Glutamatergic neuron (in vitro differentiated cells): ENCODE data around the gene HEPACAM. TPM values are rescaled to one million over a fixed set of nuclear protein-coding genes. Genes with fewer than 3 reads are reported as not detected.

Experiments used
- DNase-seq: peaks from one replicate; pipeline ENCODE4 v3.0.0; 2022
- H3K27ac Mint-ChIP-seq: one replicate; pipeline ENCODE4 v1.8.0; 2020; ENCODE audit warnings: mild to moderate bottlenecking, mixed read lengths, inconsistent platforms; ENCODE audit not compliant: unreplicated experiment
- H3K27me3 Mint-ChIP-seq: one replicate; pipeline ENCODE4 v1.8.0; 2020; ENCODE audit warnings: mild to moderate bottlenecking, moderate library complexity, mixed read lengths, inconsistent platforms; ENCODE audit not compliant: unreplicated experiment
- H3K36me3 Mint-ChIP-seq: one replicate; pipeline ENCODE4 v1.8.0; 2020; ENCODE audit warnings: mild to moderate bottlenecking, mixed read lengths, inconsistent platforms; ENCODE audit not compliant: unreplicated experiment
- H3K4me1 Mint-ChIP-seq: one replicate; pipeline ENCODE4 v1.8.0; 2020; ENCODE audit warnings: mild to moderate bottlenecking, low read depth, mixed read lengths, inconsistent platforms; ENCODE audit not compliant: unreplicated experiment
- H3K4me3 Mint-ChIP-seq: one replicate; pipeline ENCODE4 v1.8.0; 2020; ENCODE audit warnings: mild to moderate bottlenecking, mixed read lengths, inconsistent platforms; ENCODE audit not compliant: unreplicated experiment
- H3K9me3 Mint-ChIP-seq: one replicate; pipeline ENCODE4 v1.8.0; 2020; ENCODE audit warnings: mild to moderate bottlenecking, moderate library complexity, mixed read lengths, inconsistent platforms; ENCODE audit not compliant: unreplicated experiment
- total RNA-seq: library from RNA; stranded (reverse); fragmentation: NEBNext Ultra II Directional; extraction: Animal tissue kit (Norgen Biotek cat#: 25700); gene quantifications from one replicate; pipeline ENCODE4 v1.2.1, GENCODE V29; 2021; ENCODE audit not compliant: unreplicated experiment
- TF ChIP-seq, protein P1 (sequence below): fragments of 200-600 bp; sonication (generic); IDR thresholded peaks from one replicate; pipeline ENCODE4 v1.5.0; 2021; ENCODE audit not compliant: partially characterized antibody, unreplicated experiment

Gene HEPACAM
- total RNA-seq, 1 donor from 2014 or later, result not detected

DNA sequence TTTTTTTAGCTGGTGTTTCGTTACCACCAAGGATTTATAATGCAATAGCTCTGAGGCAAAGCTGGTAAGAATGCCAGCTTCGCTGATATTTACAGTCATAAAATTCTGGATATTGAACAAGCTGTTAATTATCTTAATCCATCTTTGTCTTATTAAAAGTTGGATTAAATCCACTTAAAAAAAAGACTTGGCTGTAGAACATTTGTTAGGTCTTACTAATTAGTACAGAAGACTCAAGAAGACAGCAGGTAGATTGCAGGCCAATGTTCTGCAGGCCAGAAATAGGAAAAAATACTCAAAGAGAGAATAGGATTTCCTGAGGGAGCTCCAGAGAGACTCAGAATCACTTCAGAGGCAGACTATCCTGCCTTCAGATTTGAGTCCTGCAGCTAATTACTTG lies 45.7 kb downstream of the HEPACAM start:
- H3K27me3 Mint-ChIP-seq, result peaks cover 8% of the 10 kb centered on the region
- H3K9me3 Mint-ChIP-seq, result no peaks in the 10 kb centered on the region
- H3K4me1 Mint-ChIP-seq, result peaks cover 5% of the 10 kb centered on the region
- H3K27ac Mint-ChIP-seq, result no peak overlapping the region
- no peak for DNase-seq
- H3K36me3 Mint-ChIP-seq, result no peaks in the 10 kb centered on the region
- TF ChIP-seq, protein P1, sequence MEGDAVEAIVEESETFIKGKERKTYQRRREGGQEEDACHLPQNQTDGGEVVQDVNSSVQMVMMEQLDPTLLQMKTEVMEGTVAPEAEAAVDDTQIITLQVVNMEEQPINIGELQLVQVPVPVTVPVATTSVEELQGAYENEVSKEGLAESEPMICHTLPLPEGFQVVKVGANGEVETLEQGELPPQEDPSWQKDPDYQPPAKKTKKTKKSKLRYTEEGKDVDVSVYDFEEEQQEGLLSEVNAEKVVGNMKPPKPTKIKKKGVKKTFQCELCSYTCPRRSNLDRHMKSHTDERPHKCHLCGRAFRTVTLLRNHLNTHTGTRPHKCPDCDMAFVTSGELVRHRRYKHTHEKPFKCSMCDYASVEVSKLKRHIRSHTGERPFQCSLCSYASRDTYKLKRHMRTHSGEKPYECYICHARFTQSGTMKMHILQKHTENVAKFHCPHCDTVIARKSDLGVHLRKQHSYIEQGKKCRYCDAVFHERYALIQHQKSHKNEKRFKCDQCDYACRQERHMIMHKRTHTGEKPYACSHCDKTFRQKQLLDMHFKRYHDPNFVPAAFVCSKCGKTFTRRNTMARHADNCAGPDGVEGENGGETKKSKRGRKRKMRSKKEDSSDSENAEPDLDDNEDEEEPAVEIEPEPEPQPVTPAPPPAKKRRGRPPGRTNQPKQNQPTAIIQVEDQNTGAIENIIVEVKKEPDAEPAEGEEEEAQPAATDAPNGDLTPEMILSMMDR, result no peak
- no peak overlapping the region for H3K4me3 Mint-ChIP-seq

DNA sequence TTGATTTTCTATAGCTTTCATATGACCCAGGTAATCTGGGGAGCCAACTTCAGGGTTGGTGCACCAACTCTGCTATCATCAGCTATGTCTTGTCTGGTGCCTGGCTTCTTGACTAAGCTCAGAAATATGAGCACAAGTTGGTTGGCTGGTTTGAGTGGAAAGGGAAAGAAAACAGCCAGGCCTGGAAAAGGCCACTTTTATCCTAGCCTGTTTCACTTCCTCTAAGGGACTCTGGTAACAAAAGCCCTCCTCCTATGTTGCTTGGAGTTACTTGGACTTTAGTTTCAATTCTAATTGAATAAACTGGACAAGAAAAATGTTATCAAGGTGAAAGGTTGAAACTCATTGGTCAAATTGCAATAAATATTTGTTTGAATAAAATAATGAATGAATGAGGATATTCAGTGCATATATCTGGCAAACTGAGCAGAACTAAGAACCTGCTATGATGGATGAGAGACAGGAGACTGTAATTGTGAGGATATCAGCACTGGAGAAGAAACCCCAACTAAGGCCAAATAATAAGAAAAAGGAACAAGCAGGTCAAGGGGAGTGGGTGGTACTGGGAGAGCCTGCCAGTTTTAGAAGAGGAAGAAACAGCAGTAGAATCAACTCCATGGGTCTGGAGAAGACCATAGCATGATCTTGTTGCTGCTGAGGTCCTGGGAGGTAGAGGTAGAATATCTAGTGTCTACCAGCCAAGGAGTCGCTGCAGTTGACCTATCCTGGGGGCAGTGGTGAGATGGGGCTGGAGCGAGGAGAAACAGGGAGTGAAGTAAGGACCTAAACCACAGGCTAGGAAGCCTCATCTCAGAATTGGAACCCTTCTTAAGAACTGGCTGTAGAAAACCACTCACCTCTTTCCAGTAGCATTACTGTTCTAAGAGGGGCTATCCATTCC lies 46.4 kb downstream of the HEPACAM start:
- no peak for DNase-seq
- TF ChIP-seq, protein P1, result no peak
- Mint-ChIP-seq H3K9me3 (no peaks in the 10 kb centered on the region), H3K36me3 (no peaks in the 10 kb centered on the region), H3K27ac (no peak overlapping the region), H3K4me3 (no peak overlapping the region), H3K27me3 (peaks cover 8% of the 10 kb centered on the region), H3K4me1 (peaks cover 5% of the 10 kb centered on the region)

DNA sequence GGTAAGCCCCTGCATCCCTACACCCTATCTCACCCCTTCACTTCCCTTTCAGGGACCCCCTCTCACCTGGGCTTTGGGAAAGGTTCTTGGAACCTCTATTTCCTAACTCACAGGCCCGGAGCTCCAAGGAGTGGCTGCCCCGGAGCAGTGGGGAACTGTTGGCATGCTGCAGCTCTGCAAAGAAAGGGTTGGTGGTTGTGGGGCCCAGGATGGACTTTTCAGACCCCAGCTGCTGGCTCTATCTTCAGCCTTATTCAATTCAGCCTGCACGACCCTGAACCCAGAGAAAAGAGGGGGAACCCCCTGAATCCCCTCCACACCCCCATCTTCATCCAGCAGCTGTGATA lies 48.2 kb downstream of the HEPACAM start:
- H3K9me3 Mint-ChIP-seq, result no peaks in the 10 kb centered on the region
- H3K4me3 Mint-ChIP-seq, result no peak overlapping the region
- no peak for DNase-seq
- H3K36me3 Mint-ChIP-seq, result peaks cover 5% of the 10 kb centered on the region
- H3K27ac Mint-ChIP-seq, result no peak overlapping the region
- H3K4me1 Mint-ChIP-seq, result peaks cover 7% of the 10 kb centered on the region
- peaks cover 8% of the 10 kb centered on the region for H3K27me3 Mint-ChIP-seq
- TF ChIP-seq, protein P1, result no peak

DNA sequence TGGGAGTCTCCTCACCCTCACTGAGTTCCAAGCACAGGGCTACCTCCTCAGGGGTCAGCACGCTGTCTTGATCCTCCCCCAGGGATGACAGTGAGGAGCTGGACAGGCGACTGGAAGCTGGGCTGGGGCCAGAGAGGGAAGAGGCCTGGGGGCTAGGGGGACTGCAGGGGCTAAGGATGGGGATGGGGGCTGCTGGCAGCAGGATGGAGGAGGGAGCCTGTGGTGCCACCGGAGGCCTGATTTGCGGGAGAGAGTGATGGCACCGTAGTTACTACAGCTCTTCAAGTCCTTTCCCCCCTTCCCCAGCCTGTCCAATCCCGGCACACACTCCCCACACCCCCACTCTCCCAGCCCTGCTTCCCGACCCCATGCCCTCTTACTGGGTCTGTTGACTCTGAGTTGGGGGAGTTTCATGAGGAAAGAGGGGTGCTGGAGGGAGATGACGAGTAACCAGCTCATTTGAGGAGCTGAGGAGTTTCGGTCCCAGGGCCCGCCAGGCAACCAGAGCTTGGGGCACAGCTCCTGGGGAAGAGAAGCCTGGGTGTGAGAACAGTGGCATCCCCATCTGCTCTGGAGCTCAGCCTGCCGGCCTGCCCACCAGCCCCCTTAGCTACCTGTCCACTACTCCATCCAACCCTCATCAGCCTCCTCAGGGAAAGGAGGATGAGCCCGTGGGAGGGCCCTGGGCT lies 48.7 kb downstream of the HEPACAM start:
- peaks cover 8% of the 10 kb centered on the region for H3K27me3 Mint-ChIP-seq
- peaks cover 7% of the 10 kb centered on the region for H3K4me1 Mint-ChIP-seq
- TF ChIP-seq, protein P1, result no peak
- H3K36me3 Mint-ChIP-seq, result peaks cover 5% of the 10 kb centered on the region
- H3K9me3 Mint-ChIP-seq, result no peaks in the 10 kb centered on the region
- no peak overlapping the region for H3K27ac Mint-ChIP-seq
- DNase-seq, result no peak
- no peak overlapping the region for H3K4me3 Mint-ChIP-seq

DNA sequence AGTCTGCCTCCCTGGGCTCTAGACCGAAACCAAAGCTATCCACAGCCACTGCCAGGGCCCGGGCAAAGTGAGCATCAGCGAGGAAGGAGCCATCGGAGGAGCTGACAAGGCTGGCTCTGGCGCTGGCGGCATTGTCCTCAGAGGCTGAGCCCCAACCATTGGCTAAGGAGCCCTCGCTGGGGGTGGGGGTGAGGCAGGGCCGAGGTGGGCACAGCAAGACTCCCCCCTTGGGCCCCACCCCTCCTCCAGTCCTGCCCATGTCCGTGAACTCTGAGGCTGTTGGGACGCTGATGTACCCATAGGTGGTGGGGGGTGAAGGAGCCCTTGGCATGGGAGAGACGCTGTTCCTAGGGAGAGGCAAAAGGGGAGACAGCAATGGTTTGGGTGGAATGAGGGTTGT lies 49.4 kb downstream of the HEPACAM start:
- no peaks in the 10 kb centered on the region for H3K9me3 Mint-ChIP-seq
- peaks cover 6% of the 10 kb centered on the region for H3K4me1 Mint-ChIP-seq
- DNase-seq, result no peak
- H3K36me3 Mint-ChIP-seq, result peaks cover 5% of the 10 kb centered on the region
- H3K27ac Mint-ChIP-seq, result no peak overlapping the region
- TF ChIP-seq, protein P1, result no peak
- H3K4me3 Mint-ChIP-seq, result no peak overlapping the region
- H3K27me3 Mint-ChIP-seq, result peaks cover 8% of the 10 kb centered on the region
